Activated T-cell treated with anti-CD3 and anti-CD28 coated beads for 48 hours (primary cell): Measurements from ENCODE around the gene FABP2.
"Not testable (repeated sequence)": the region's sequence is repeated elsewhere in the genome, so short reads cannot be mapped to it uniquely, and the experiment has no call there.

Experiments used
- DNase-seq: peaks from one replicate; pipeline ENCODE4 v3.0.0-alpha.2; 2020; ENCODE audit warnings: low read depth

The FABP2 gene

GRCh38 chr4:119310826-119311225 is 11.1 kb downstream of the FABP2 start:
- no peak for DNase-seq

GRCh38 chr4:119307606-119308005 is 14.3 kb downstream of the FABP2 start:
- no peak for DNase-seq

GRCh38 chr4:119304431-119304830 is 17.5 kb downstream of the FABP2 start:
- DNase-seq: no peak

GRCh38 chr4:119303587-119304305 is 18.2 kb downstream of the FABP2 start:
- DNase-seq: no peak

- DNase-seq: no peak
Measured at GRCh38 chr4:119302073-119302832, 19.7 kb downstream of the FABP2 start.

- peak; percentile 91 for DNase-seq
Measured at GRCh38 chr4:119300101-119300978, 21.6 kb downstream of the FABP2 start.

GRCh38 chr4:119299741-119300100 is 22.2 kb downstream of the FABP2 start:
- no peak for DNase-seq

- DNase-seq: no peak
Measured at GRCh38 chr4:119299260-119299671, 22.7 kb downstream of the FABP2 start.

- no peak for DNase-seq
Measured at GRCh38 chr4:119297795-119298194, 24.1 kb downstream of the FABP2 start.

GRCh38 chr4:119296356-119296755 is 25.6 kb downstream of the FABP2 start:
- no peak for DNase-seq

- no peak for DNase-seq
Measured at GRCh38 chr4:119290598-119290997, 31.3 kb downstream of the FABP2 start.

GRCh38 chr4:119289313-119289712 is 32.6 kb downstream of the FABP2 start:
- no peak for DNase-seq

- no peak for DNase-seq
Measured at GRCh38 chr4:119286377-119287002, 35.4 kb downstream of the FABP2 start.

GRCh38 chr4:119284876-119285780 is 36.8 kb downstream of the FABP2 start:
- DNase-seq: no peak

GRCh38 chr4:119281393-119281792 is 40.5 kb downstream of the FABP2 start:
- DNase-seq: no peak

- not testable (repeated sequence) for DNase-seq
Measured at GRCh38 chr4:119279945-119280344, 42.0 kb downstream of the FABP2 start.

- not testable (repeated sequence) for DNase-seq
Measured at GRCh38 chr4:119279541-119279940, 42.4 kb downstream of the FABP2 start.

- DNase-seq: no peak
Measured at GRCh38 chr4:119271361-119272085, 50.4 kb downstream of the FABP2 start.

- no peak for DNase-seq
Measured at GRCh38 chr4:119268466-119268865, 53.5 kb downstream of the FABP2 start.
